ENCODE data around the gene SPATA17. TPM values are rescaled to one million over a fixed set of nuclear protein-coding genes. Genes with fewer than 3 reads are reported as not detected.

Gene SPATA17
- total RNA-seq, 1 experiment from 2014 or later: 0.49 TPM

- H3K9me3 ChIP-seq (replicated peaks): no peaks in the 10 kb centered on the region
- no peaks in the 10 kb centered on the region for H3K27me3 ChIP-seq
- no peaks in the 10 kb centered on the region for H3K4me1 ChIP-seq
- no peaks in the 10 kb centered on the region for H3K36me3 ChIP-seq
- no peak for DNase-seq
- no peak overlapping the region for H3K4me3 ChIP-seq
- H3K27ac ChIP-seq: no peak overlapping the region
These were observed 225.3 kb downstream of the SPATA17 start for GRCh38 chr1:217856342-217857034.

- no peak overlapping the region for H3K27ac ChIP-seq
- peak in 1 of 2 experiments; percentile 8 for DNase-seq
- no peaks in the 10 kb centered on the region for H3K27me3 ChIP-seq
- no peaks in the 10 kb centered on the region for H3K9me3 ChIP-seq (replicated peaks)
- no peaks in the 10 kb centered on the region for H3K36me3 ChIP-seq
- H3K4me1 ChIP-seq: no peaks in the 10 kb centered on the region
- H3K4me3 ChIP-seq: no peak overlapping the region
These were observed 225.9 kb downstream of the SPATA17 start for GRCh38 chr1:217857061-217857460.

GRCh38 chr1:217861658-217862057 lies 230.5 kb downstream of the SPATA17 start:
- H3K27ac ChIP-seq: no peak overlapping the region
- no peaks in the 10 kb centered on the region for H3K9me3 ChIP-seq (replicated peaks)
- no peaks in the 10 kb centered on the region for H3K4me1 ChIP-seq
- no peak overlapping the region for H3K4me3 ChIP-seq
- DNase-seq: no peak
- no peaks in the 10 kb centered on the region for H3K36me3 ChIP-seq
- H3K27me3 ChIP-seq: no peaks in the 10 kb centered on the region

- no peak overlapping the region for H3K4me3 ChIP-seq
- no peaks in the 10 kb centered on the region for H3K9me3 ChIP-seq (replicated peaks)
- no peak for DNase-seq
- no peaks in the 10 kb centered on the region for H3K36me3 ChIP-seq
- no peaks in the 10 kb centered on the region for H3K4me1 ChIP-seq
- H3K27me3 ChIP-seq: no peaks in the 10 kb centered on the region
- H3K27ac ChIP-seq: no peak overlapping the region
These were observed 236.4 kb downstream of the SPATA17 start for GRCh38 chr1:217867446-217867995.

GRCh38 chr1:217871955-217872354 lies 240.8 kb downstream of the SPATA17 start:
- Histone ChIP-seq H3K27ac (no peak overlapping the region), H3K4me3 (no peak overlapping the region), H3K9me3 (replicated peaks) (no peaks in the 10 kb centered on the region), H3K27me3 (no peaks in the 10 kb centered on the region), H3K4me1 (no peaks in the 10 kb centered on the region), H3K36me3 (no peaks in the 10 kb centered on the region)
- no peak for DNase-seq

- no peaks in the 10 kb centered on the region for H3K27me3 ChIP-seq
- H3K4me3 ChIP-seq: no peak overlapping the region
- no peaks in the 10 kb centered on the region for H3K36me3 ChIP-seq
- H3K9me3 ChIP-seq (replicated peaks): no peaks in the 10 kb centered on the region
- no peaks in the 10 kb centered on the region for H3K4me1 ChIP-seq
- H3K27ac ChIP-seq: no peak overlapping the region
- no peak for DNase-seq
These were observed 244.1 kb downstream of the SPATA17 start for GRCh38 chr1:217875229-217875628.

- Histone ChIP-seq H3K27me3 (no peaks in the 10 kb centered on the region), H3K36me3 (no peaks in the 10 kb centered on the region), H3K9me3 (replicated peaks) (no peaks in the 10 kb centered on the region), H3K4me1 (no peaks in the 10 kb centered on the region), H3K27ac (no peak overlapping the region), H3K4me3 (no peak overlapping the region)
- no peak for DNase-seq
These were observed 245.3 kb downstream of the SPATA17 start for GRCh38 chr1:217876401-217876800.

GRCh38 chr1:217876896-217877295 lies 245.8 kb downstream of the SPATA17 start:
- Histone ChIP-seq H3K4me3 (no peak overlapping the region), H3K9me3 (replicated peaks) (no peaks in the 10 kb centered on the region), H3K27ac (no peak overlapping the region), H3K4me1 (no peaks in the 10 kb centered on the region), H3K27me3 (no peaks in the 10 kb centered on the region), H3K36me3 (no peaks in the 10 kb centered on the region)
- no peak for DNase-seq

GRCh38 chr1:217881131-217881543 lies 250.0 kb downstream of the SPATA17 start:
- no peaks in the 10 kb centered on the region for H3K27me3 ChIP-seq
- H3K9me3 ChIP-seq (replicated peaks): no peaks in the 10 kb centered on the region
- no peak for DNase-seq
- no peaks in the 10 kb centered on the region for H3K36me3 ChIP-seq
- no peaks in the 10 kb centered on the region for H3K4me1 ChIP-seq
- no peak overlapping the region for H3K4me3 ChIP-seq
- H3K27ac ChIP-seq: no peak overlapping the region

GRCh38 chr1:217881607-217882332 lies 250.6 kb downstream of the SPATA17 start:
- Histone ChIP-seq H3K4me1 (no peaks in the 10 kb centered on the region), H3K36me3 (no peaks in the 10 kb centered on the region), H3K9me3 (replicated peaks) (no peaks in the 10 kb centered on the region), H3K4me3 (no peak overlapping the region), H3K27me3 (no peaks in the 10 kb centered on the region), H3K27ac (no peak overlapping the region)
- no peak for DNase-seq

- H3K4me3 ChIP-seq: no peak overlapping the region
- no peak for DNase-seq
- H3K36me3 ChIP-seq: no peaks in the 10 kb centered on the region
- no peaks in the 10 kb centered on the region for H3K27me3 ChIP-seq
- no peak overlapping the region for H3K27ac ChIP-seq
- no peaks in the 10 kb centered on the region for H3K9me3 ChIP-seq (replicated peaks)
- H3K4me1 ChIP-seq: no peaks in the 10 kb centered on the region
These were observed 254.0 kb downstream of the SPATA17 start for GRCh38 chr1:217885181-217885580.

GRCh38 chr1:217888328-217888727 lies 257.2 kb downstream of the SPATA17 start:
- Histone ChIP-seq H3K27me3 (peaks cover 2% of the 10 kb centered on the region; the same call in 1 of the 2 replicates), H3K27ac (no peak overlapping the region), H3K4me1 (no peaks in the 10 kb centered on the region), H3K9me3 (replicated peaks) (no peaks in the 10 kb centered on the region), H3K36me3 (no peaks in the 10 kb centered on the region), H3K4me3 (no peak overlapping the region)
- DNase-seq: no peak

GRCh38 chr1:217889401-217889800 lies 258.3 kb downstream of the SPATA17 start:
- Histone ChIP-seq H3K36me3 (no peaks in the 10 kb centered on the region), H3K9me3 (replicated peaks) (no peaks in the 10 kb centered on the region), H3K27me3 (peaks cover 2% of the 10 kb centered on the region; the same call in 1 of the 2 replicates), H3K4me3 (no peak overlapping the region), H3K4me1 (no peaks in the 10 kb centered on the region), H3K27ac (no peak overlapping the region)
- peak; percentile 31 to 54 for DNase-seq

- H3K9me3 ChIP-seq (replicated peaks): no peaks in the 10 kb centered on the region
- H3K27ac ChIP-seq: no peak overlapping the region
- no peaks in the 10 kb centered on the region for H3K4me1 ChIP-seq
- peaks cover 5% of the 10 kb centered on the region; the same call in 1 of the 2 replicates for H3K27me3 ChIP-seq
- DNase-seq: no peak
- H3K36me3 ChIP-seq: no peaks in the 10 kb centered on the region
- H3K4me3 ChIP-seq: no peak overlapping the region
These were observed 260.8 kb downstream of the SPATA17 start for GRCh38 chr1:217891966-217892365.

- H3K4me3 ChIP-seq: no peak overlapping the region
- no peaks in the 10 kb centered on the region for H3K4me1 ChIP-seq
- H3K27me3 ChIP-seq: peaks cover 5% of the 10 kb centered on the region; the same call in 1 of the 2 replicates
- H3K27ac ChIP-seq: no peak overlapping the region
- H3K36me3 ChIP-seq: no peaks in the 10 kb centered on the region
- H3K9me3 ChIP-seq (replicated peaks): no peaks in the 10 kb centered on the region
- DNase-seq: no peak
These were observed 261.6 kb downstream of the SPATA17 start for GRCh38 chr1:217892750-217893149.

Measured in SJCRH30 (cell line).